CD8-positive, alpha-beta memory T cell (primary cell): ENCODE measurements around the gene EPB41L3. TPM values are rescaled to one million over a fixed set of nuclear protein-coding genes. Genes with fewer than 3 reads are reported as not detected.
"Not testable (repeated sequence)": the region's sequence is repeated elsewhere in the genome, so short reads cannot be mapped to it uniquely, and the experiment has no call there.

Source experiments
- CTCF ChIA-PET: fragments of 350-600 bp; sonication (Branson Sonifier 250); formaldehyde crosslinking; loops from one replicate; lab custom pipeline; 2021; ENCODE audit warnings: antibody characterized with exemption; lab: Charles Lee
- POLR2A ChIA-PET: fragments of 350-600 bp; sonication (Branson Sonifier 250); formaldehyde crosslinking; loops from one replicate; lab custom pipeline; 2021; ENCODE audit warnings: antibody characterized with exemption; lab: Charles Lee
- DNase-seq, 5 donors: peaks; one replicate each; pipeline versions ENCODE4 v3.0.0 to v3.0.0-alpha.2; 2020 to 2022; ENCODE audit warnings: mixed read lengths in 1 of 5
- H3K27ac ChIP-seq: one replicate; pipeline ENCODE4 v1.7.0; 2013; ENCODE audit warnings: low read depth, mild to moderate bottlenecking, low read length, moderate library complexity
- H3K27me3 ChIP-seq: 2 replicates; pipeline ENCODE4 v1.7.0; 2013; ENCODE audit warnings: low read length, mild to moderate bottlenecking; ENCODE audit not compliant: insufficient read depth, poor library complexity, severe bottlenecking
- H3K36me3 ChIP-seq: 2 replicates; pipeline ENCODE4 v1.7.0; 2013; ENCODE audit warnings: mild to moderate bottlenecking, low read length, moderate library complexity; ENCODE audit not compliant: insufficient read depth
- H3K4me1 ChIP-seq: 2 replicates; pipeline ENCODE4 v1.7.0; 2013; ENCODE audit warnings: mild to moderate bottlenecking, low read length, moderate library complexity; ENCODE audit not compliant: insufficient read depth
- H3K4me3 ChIP-seq: 2 replicates; pipeline ENCODE4 v1.7.0; 2013; ENCODE audit warnings: mild to moderate bottlenecking, low read length
- H3K9me3 ChIP-seq: 2 replicates; pipeline ENCODE4 v1.7.0; 2013; ENCODE audit warnings: mild to moderate bottlenecking, low read length
- H3K27ac Mint-ChIP-seq, 8 donors: one replicate each; pipeline ENCODE4 v1.8.0; 2020 to 2021; ENCODE audit warnings: mixed read lengths in 8 of 8, mild to moderate bottlenecking in 6 of 8, inconsistent platforms in 3 of 8, moderate library complexity in 3 of 8
- H3K27me3 Mint-ChIP-seq, 2 donors: one replicate each; pipeline ENCODE4 v1.8.0; 2020 to 2021; ENCODE audit warnings: mixed read lengths in 2 of 2, mild to moderate bottlenecking in 1 of 2, moderate library complexity in 1 of 2
- H3K36me3 Mint-ChIP-seq, 3 donors: one replicate each; pipeline ENCODE4 v1.8.0; 2020 to 2021; ENCODE audit warnings: mixed read lengths in 3 of 3, inconsistent platforms in 1 of 3, mild to moderate bottlenecking in 1 of 3
- H3K4me1 Mint-ChIP-seq, 3 donors: one replicate each; pipeline ENCODE4 v1.8.0; 2020 to 2021; ENCODE audit warnings: mixed read lengths in 3 of 3, inconsistent platforms in 1 of 3, mild to moderate bottlenecking in 1 of 3
- H3K4me3 Mint-ChIP-seq, 7 donors: one replicate each; pipeline ENCODE4 v1.8.0; 2020 to 2021; ENCODE audit warnings: mixed read lengths in 7 of 7, mild to moderate bottlenecking in 6 of 7, moderate library complexity in 4 of 7, inconsistent platforms in 2 of 7
- H3K9me3 Mint-ChIP-seq, 5 donors: one replicate each; pipeline ENCODE4 v1.8.0; 2020 to 2022; ENCODE audit warnings: mixed read lengths in 5 of 5, mild to moderate bottlenecking in 3 of 5, moderate library complexity in 2 of 5, inconsistent platforms in 1 of 5
- polyA plus RNA-seq: library from polyadenylated mRNA; unstranded; fragments of 300-500 nt; fragmentation: Illumina TruSeq; gene quantifications from one replicate; pipeline ENCODE4 v1.2.3, GENCODE V29; 2021
- total RNA-seq, 2 experiments: library from RNA; stranded (reverse); gene quantifications; one replicate each; pipeline ENCODE4 v1.2.3, GENCODE V29; 2021

EPB41L3 gene
- total and polyA plus RNA-seq, 3 experiments from 2014 or later: 1.2 to 1.8 TPM; not detected in 1

DNA sequence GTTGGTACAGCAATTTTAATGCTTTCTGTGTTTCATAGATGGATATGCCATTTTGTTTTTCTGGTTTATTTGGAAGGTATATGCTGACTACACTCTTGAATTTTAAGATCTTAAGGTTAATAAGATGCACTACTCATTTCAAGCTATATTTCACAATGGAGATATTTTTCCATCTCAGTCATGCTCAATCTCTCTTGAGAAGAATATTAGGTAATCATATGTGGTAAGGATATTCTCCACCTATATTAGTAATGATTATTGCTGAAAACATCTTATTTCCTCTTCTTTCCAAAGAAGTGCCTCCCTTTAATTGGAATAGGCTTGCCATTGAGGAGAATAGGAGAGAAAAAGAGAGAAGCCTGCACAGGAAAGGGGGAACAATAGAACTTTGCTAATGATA, 40.1 kb downstream of the EPB41L3 start:
- H3K9me3 ChIP-seq: no peaks in the 10 kb centered on the region
- H3K27ac Mint-ChIP-seq: no peak overlapping the region
- H3K27me3 ChIP-seq: no peaks in the 10 kb centered on the region
- H3K36me3 ChIP-seq: no peaks in the 10 kb centered on the region
- H3K4me3 Mint-ChIP-seq: no peak overlapping the region
- H3K4me1 Mint-ChIP-seq: no peaks in the 10 kb centered on the region
- ChIA-PET CTCF (no interaction called here), POLR2A (no interaction called here)
- peaks cover 2 to 16% of the 10 kb centered on the region in 2 donors for H3K27me3 Mint-ChIP-seq
- H3K4me1 ChIP-seq: no peaks in the 10 kb centered on the region
- H3K9me3 Mint-ChIP-seq: no peaks in the 10 kb centered on the region
- H3K27ac ChIP-seq: no peak overlapping the region
- no peak overlapping the region for H3K4me3 ChIP-seq
- no peak for DNase-seq
- H3K36me3 Mint-ChIP-seq: no peaks in the 10 kb centered on the region

DNA sequence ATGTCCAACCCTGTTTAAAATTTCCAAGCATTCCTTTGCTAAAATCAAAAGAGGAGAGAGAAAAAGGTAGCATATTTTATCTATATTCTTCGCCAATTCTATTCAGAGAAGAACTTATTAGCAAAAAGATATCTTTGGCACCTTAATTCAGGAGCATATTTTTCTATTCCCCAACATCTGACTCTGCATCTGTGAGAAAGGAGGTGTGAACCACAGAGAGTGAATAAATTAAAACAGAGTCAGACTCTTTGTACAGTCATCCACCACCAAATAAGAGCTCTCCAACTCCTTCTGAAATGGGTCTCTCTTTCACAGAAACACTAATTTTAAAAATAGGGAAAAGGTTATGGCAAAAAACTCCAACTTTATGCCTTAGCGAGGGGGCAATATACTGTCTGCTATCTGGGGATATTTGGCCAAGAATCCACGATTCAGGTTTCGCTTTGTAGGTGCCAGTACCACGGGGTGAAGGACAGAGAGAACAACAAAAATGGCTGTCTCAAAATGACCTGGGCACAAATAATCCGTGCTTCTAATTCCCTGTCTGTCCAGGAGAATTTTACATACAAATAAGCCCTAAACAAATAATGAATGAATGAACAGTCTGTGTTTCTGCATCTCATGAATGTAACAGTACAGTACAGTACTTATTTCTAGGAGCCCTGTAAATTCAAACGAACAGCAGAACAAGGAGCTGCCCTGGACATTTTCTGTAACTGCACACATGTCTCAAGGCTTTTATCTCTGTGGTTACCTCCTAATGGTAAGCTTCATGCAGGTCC, 43.4 kb downstream of the EPB41L3 start:
- no peak overlapping the region for H3K4me3 ChIP-seq
- no peaks in the 10 kb centered on the region for H3K9me3 ChIP-seq
- H3K27ac ChIP-seq: no peak overlapping the region
- H3K36me3 Mint-ChIP-seq: no peaks in the 10 kb centered on the region
- H3K27ac Mint-ChIP-seq: no peak overlapping the region
- no peaks in the 10 kb centered on the region for H3K4me1 ChIP-seq
- no peaks in the 10 kb centered on the region for H3K9me3 Mint-ChIP-seq
- ChIA-PET POLR2A (no interaction called here), CTCF (no interaction called here)
- no peak for DNase-seq
- H3K27me3 Mint-ChIP-seq: peaks cover 0 to 3% of the 10 kb centered on the region in 2 donors
- H3K4me3 Mint-ChIP-seq: no peak overlapping the region
- H3K4me1 Mint-ChIP-seq: no peaks in the 10 kb centered on the region
- no peaks in the 10 kb centered on the region for H3K36me3 ChIP-seq
- H3K27me3 ChIP-seq: no peaks in the 10 kb centered on the region

DNA sequence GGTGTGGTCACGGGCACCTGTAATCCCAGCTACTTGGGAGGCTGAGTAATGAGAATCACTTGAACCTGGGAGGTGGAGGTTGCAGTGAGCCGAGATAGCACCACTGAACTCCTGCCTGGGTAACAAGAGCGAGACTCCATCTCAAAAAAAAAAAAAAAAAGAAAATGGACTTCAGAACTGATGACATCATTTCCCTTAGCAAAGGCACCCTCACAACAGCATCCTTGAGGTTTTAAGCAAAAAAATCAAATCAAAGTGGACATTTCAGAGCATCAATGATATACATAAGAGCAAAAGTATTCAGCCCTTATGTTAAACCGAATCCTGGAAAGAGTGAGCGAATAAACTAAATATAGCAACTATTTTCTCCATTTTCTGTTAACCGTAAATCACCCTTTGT, 45.3 kb downstream of the EPB41L3 start:
- DNase-seq: no peak
- Histone ChIP-seq H3K27me3 (no peaks in the 10 kb centered on the region), H3K4me3 (no peak overlapping the region), H3K9me3 (no peaks in the 10 kb centered on the region), H3K36me3 (no peaks in the 10 kb centered on the region), H3K4me1 (no peaks in the 10 kb centered on the region), H3K27ac (no peak overlapping the region)
- Mint-ChIP-seq H3K27ac (no peak overlapping the region), H3K4me3 (no peak overlapping the region), H3K27me3 (peaks cover 3% of the 10 kb centered on the region in 2 donors), H3K36me3 (no peaks in the 10 kb centered on the region), H3K9me3 (no peaks in the 10 kb centered on the region), H3K4me1 (no peaks in the 10 kb centered on the region)
- CTCF ChIA-PET: no interaction called here
- POLR2A ChIA-PET: no interaction called here

DNA sequence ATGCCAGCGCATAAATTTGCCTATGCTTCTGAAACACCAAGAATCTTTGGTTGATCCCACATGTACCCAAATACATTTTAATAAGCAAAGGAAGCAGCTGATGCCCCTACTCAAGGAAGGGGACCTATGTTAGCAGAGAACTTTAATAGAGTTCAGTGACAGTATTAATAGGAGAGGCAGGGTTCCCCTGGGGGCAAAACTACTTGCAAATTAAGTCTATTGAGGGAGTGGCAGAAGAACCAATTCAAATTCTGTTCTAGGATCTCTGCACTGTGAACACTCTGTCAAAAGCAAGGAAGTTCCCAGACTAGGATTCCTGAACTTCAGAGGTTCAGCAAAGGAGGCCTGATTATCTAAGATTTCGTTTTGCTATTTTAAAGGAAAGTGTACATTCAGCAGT, 47.5 kb downstream of the EPB41L3 start:
- Mint-ChIP-seq H3K9me3 (no peaks in the 10 kb centered on the region), H3K27me3 (peaks cover 3% of the 10 kb centered on the region in 2 donors), H3K4me3 (no peak overlapping the region), H3K36me3 (no peaks in the 10 kb centered on the region), H3K27ac (no peak overlapping the region), H3K4me1 (no peaks in the 10 kb centered on the region)
- Histone ChIP-seq H3K4me1 (no peaks in the 10 kb centered on the region), H3K27ac (no peak overlapping the region), H3K9me3 (no peaks in the 10 kb centered on the region), H3K27me3 (no peaks in the 10 kb centered on the region), H3K4me3 (no peak overlapping the region), H3K36me3 (no peaks in the 10 kb centered on the region)
- POLR2A ChIA-PET: no interaction called here
- CTCF ChIA-PET: no interaction called here
- DNase-seq: no peak

DNA sequence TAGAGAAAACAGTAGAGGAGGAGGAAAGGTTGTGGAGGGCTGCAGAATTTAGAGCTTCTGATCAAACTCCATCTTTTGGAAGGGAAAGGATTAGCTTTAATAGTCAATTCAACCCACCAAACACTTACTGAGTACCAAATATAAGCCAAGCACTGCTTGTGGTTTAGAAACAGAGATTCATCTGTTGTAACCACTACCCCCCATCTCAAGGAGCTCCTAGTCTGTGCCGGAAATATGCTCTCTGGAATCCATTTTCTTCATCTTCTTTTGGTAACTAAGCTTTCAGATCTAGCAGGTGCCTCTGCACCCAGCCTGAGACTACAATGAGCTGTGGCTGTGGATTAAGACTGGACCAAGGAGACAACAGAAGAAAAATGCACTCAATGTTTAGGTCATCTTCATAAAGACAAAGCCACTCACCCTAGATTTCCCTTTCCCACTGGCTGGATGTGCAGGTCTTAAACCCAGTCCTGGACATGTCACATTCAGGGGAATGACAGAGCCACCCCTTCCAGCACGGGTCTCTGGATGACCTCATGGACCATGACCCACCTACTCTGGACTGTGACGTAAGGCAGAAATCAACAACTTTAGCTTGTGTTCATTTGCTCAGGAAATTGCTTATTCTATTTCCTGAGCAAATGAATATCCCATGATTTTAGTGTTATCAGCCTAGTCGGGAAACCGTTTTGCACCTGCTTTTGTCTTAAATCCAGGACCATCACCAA, 52.9 kb downstream of the EPB41L3 start:
- H3K27me3 ChIP-seq: no peaks in the 10 kb centered on the region
- Mint-ChIP-seq H3K9me3 (peaks cover 0 to 7% (median 0%) of the 10 kb centered on the region in 5 donors), H3K27me3 (peaks cover 6 to 7% of the 10 kb centered on the region in 2 donors), H3K36me3 (no peaks in the 10 kb centered on the region), H3K27ac (no peak overlapping the region), H3K4me3 (no peak overlapping the region), H3K4me1 (no peaks in the 10 kb centered on the region)
- ChIA-PET CTCF (no interaction called here), POLR2A (no interaction called here)
- no peaks in the 10 kb centered on the region for H3K36me3 ChIP-seq
- H3K4me3 ChIP-seq: no peak overlapping the region
- H3K4me1 ChIP-seq: no peaks in the 10 kb centered on the region
- no peak overlapping the region for H3K27ac ChIP-seq
- no peaks in the 10 kb centered on the region for H3K9me3 ChIP-seq
- no peak for DNase-seq

DNA sequence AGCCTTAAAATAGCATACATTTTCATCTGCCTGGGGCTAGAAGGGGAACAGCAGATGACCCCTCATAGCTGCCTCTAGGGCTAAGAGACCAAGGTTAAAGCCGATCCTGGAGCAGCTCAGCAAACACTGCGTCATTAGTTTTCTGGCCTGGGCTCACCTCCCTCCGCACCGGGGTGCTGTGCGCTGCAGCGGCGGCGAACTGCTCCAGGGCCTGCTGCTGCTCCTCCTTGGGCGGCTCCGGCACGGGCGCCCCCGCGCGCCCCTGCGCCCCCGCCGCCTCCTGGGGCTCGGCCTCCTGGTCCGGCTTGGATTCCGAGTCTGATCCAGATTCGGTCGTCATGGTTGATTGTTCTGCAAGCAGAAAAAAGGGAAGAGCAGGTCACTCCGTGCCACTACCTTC, 55.0 kb downstream of the EPB41L3 start:
- Mint-ChIP-seq H3K27ac (no peak overlapping the region), H3K4me3 (no peak overlapping the region), H3K9me3 (peaks cover 0 to 10% (median 3%) of the 10 kb centered on the region in 5 donors), H3K27me3 (peaks cover 3 to 7% of the 10 kb centered on the region in 2 donors), H3K36me3 (no peaks in the 10 kb centered on the region), H3K4me1 (no peaks in the 10 kb centered on the region)
- H3K27ac ChIP-seq: no peak overlapping the region
- H3K27me3 ChIP-seq: no peaks in the 10 kb centered on the region
- H3K4me3 ChIP-seq: no peak overlapping the region
- H3K9me3 ChIP-seq: no peaks in the 10 kb centered on the region
- no peaks in the 10 kb centered on the region for H3K36me3 ChIP-seq
- POLR2A ChIA-PET: no interaction called here
- CTCF ChIA-PET: no interaction called here
- no peak for DNase-seq
- no peaks in the 10 kb centered on the region for H3K4me1 ChIP-seq

DNA sequence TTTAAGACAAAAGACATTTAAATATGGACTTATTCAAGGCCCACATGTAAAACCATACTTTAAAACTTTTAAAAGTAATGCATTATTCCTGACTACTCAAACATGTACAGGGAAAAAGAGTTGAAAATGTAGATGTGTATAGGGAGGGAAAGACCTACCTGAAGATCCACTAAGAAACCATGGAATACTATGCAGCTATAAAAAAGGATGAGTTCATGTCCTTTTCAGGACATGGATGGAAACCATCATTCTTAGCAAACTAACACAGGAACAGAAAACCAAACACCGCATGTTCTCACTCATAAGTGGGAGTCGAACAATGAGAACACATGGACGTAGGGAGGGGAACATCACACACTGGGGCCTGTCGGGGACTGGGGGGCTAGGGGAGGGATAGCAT, 55.8 kb downstream of the EPB41L3 start:
- CTCF ChIA-PET, DNase-seq, H3K9me3 Mint-ChIP-seq, H3K27me3 Mint-ChIP-seq, H3K4me3 Mint-ChIP-seq, H3K27ac ChIP-seq, H3K4me1 ChIP-seq, H3K4me3 ChIP-seq, H3K27ac Mint-ChIP-seq, H3K27me3 ChIP-seq, H3K36me3 Mint-ChIP-seq, H3K9me3 ChIP-seq, POLR2A ChIA-PET, H3K36me3 ChIP-seq, H3K4me1 Mint-ChIP-seq: not testable (repeated sequence)

DNA sequence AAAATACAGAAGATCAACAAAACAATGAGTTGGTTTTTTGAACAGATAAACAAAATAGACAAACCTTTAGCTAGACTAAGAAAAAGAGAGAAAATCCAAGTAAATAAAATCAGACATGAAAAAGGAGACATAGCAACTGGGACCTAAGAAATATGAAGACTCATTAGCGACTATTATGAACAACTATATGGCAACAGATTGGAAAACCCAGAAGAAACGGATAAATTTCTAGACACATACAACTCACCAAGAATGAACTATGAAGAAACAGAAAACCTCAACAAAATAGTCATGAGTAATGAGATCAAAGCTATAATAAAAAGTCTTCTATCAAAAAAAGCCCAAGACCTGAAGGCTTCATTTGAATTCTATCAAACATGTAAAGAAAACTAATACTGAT, 59.3 kb downstream of the EPB41L3 start:
- H3K27ac Mint-ChIP-seq: no peak overlapping the region

More for the DNA sequence above, 59.3 kb downstream of the EPB41L3 start:
- Histone ChIP-seq H3K4me1 (no peaks in the 10 kb centered on the region), H3K36me3 (no peaks in the 10 kb centered on the region), H3K27me3 (no peaks in the 10 kb centered on the region), H3K27ac (no peak overlapping the region), H3K4me3 (no peak overlapping the region), H3K9me3 (no peaks in the 10 kb centered on the region)
- no peaks in the 10 kb centered on the region for H3K4me1 Mint-ChIP-seq
- DNase-seq: no peak
- no peaks in the 10 kb centered on the region for H3K36me3 Mint-ChIP-seq
- peaks cover 0 to 15% (median 3%) of the 10 kb centered on the region in 5 donors for H3K9me3 Mint-ChIP-seq
- ChIA-PET POLR2A (no interaction called here), CTCF (no interaction called here)
- H3K27me3 Mint-ChIP-seq: peaks cover 9 to 11% of the 10 kb centered on the region in 2 donors
- H3K4me3 Mint-ChIP-seq: no peak overlapping the region
